Measurements from ENCODE around the gene ZNF70.

ZNF70 gene

DNA sequence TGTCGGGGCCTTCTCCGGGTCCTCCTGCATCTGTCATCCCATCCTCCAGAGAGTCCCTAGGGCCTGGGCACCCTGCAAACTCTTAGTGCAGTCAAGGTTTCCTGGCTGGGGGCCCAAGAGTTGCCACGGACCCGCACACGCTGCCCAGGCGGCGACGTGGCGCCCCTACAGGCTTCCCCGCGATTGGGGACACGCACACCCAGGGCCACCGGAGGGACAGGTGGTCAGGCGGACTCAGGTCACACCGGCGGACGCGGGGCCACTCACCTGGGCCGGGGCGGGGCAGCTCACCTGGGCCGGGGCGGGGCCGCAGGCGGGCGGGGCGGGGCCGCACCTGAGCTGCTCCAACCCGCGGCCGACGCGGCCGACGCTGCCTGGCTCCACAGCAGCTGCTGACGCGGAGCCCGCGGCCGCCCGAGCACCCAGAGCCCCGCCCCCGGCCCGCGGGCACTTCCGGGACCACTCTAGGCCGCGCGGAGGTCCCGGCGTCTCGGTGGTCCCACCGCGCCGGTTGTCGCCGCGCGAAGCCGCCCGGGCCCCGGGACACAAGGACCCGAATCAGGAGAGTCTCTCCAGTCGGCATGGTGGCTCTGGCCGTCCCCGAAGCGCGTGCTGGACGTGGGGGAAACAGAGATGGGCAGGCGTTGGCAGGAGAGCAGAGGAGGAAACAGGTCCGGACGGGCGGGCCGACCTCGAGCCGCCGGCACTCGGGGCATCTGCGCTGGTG is at the start of gene ZNF70:
Gene ZNF70, minus strand, starts transcription at position 399 of the 727 bp plus-strand sequence. CDS start 5,972 bp downstream, outside the sequence.
- H3K4me3 ChIP-seq (ENCODE audit: low read length) = peak within 1 kb of the TSS; percentile 80
- no peak for TF ChIP-seq CTCF (IDR thresholded peaks at IDR 0.05; ENCODE audit: insufficient read depth, low read depth, low read length, missing control alignments)
- DNase-seq (ENCODE audit: low read depth) = peak; percentile 94

GRCh38 chr22:23796461-23796860 is 45.5 kb upstream of the ZNF70 start:
- no peak overlapping the region for H3K4me3 ChIP-seq (ENCODE audit: low read length)
- no peak for TF ChIP-seq CTCF (IDR thresholded peaks at IDR 0.05; ENCODE audit: insufficient read depth, low read depth, low read length, missing control alignments)
- no peak for DNase-seq (ENCODE audit: low read depth)

- no peak overlapping the region for H3K4me3 ChIP-seq (ENCODE audit: low read length)
- TF ChIP-seq CTCF (IDR thresholded peaks at IDR 0.05; ENCODE audit: insufficient read depth, low read depth, low read length, missing control alignments) = no peak
- DNase-seq (ENCODE audit: low read depth) = no peak
These were observed 42.4 kb upstream of the ZNF70 start for GRCh38 chr22:23793326-23793725.

GRCh38 chr22:23791738-23792645 is 41.1 kb upstream of the ZNF70 start:
- no peak for TF ChIP-seq CTCF (IDR thresholded peaks at IDR 0.05; ENCODE audit: insufficient read depth, low read depth, low read length, missing control alignments)
- DNase-seq (ENCODE audit: low read depth) = no peak

GRCh38 chr22:23790819-23791737 is 40.2 kb upstream of the ZNF70 start:
- TF ChIP-seq CTCF (IDR thresholded peaks at IDR 0.05; ENCODE audit: insufficient read depth, low read depth, low read length, missing control alignments) = no peak
- DNase-seq (ENCODE audit: low read depth) = no peak
- H3K4me3 ChIP-seq (ENCODE audit: low read length) = no peak overlapping the region

More at GRCh38 chr22:23791738-23792645, 41.1 kb upstream of the ZNF70 start:
- H3K4me3 ChIP-seq (ENCODE audit: low read length) = no peak overlapping the region

DNA sequence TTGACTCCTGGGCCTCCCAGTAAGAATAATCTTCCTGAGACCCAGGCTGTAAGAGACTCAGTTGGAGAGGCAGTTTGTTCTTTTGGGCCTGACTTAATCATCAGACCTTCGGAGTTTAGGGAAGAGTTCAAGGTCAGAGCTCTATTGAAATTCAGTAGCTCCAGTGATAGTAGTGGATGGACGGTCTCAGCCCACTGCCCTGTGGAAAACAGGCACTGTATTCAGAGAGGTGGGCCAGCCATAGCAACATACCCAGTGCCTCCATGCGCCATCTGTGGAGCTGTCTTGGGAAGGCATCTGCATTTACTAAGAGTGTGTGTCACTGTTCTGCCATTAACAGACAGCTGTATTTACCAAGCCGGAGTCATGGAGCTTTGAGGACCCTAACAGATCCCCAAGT is 38.7 kb upstream of the ZNF70 start:
- no peak for TF ChIP-seq CTCF (IDR thresholded peaks at IDR 0.05; ENCODE audit: insufficient read depth, low read depth, low read length, missing control alignments)
- H3K4me3 ChIP-seq (ENCODE audit: low read length) = no peak overlapping the region
- no peak for DNase-seq (ENCODE audit: low read depth)

Data from epithelial cell of esophagus (primary cell).